OCI-LY7 (cell line): ENCODE measurements around the gene TREML4.

Source experiments
- CTCF ChIP-seq: fragments of 200-600 bp; sonication (generic); conservative IDR thresholded peaks from 2 replicates; pipeline ENCODE4 v1.5.1; 2014; ENCODE audit warnings: mild to moderate bottlenecking, antibody characterized with exemption, low read length, moderate library complexity, mixed read lengths
- EZH2phosphoT487 ChIP-seq: fragments of 200-600 bp; sonication (generic); IDR thresholded peaks from 2 replicates; pipeline ENCODE4 v1.6.1; 2018; ENCODE audit warnings: low read depth, borderline replicate concordance, mild to moderate bottlenecking, mixed run types, antibody characterized with exemption, low read length, moderate library complexity, mixed read lengths

- no peak for TF ChIP-seq CTCF
- no peak for TF ChIP-seq EZH2phosphoT487
Measured at GRCh38 chr6:41257369-41258195, 29.4 kb downstream of the TREML4 start.
